ENCODE measurements around the gene CPNE6.

Gene CPNE6

GRCh38 chr14:24106672-24107271 lies 35.4 kb downstream of the CPNE6 start:
- DNase-seq: no peak

GRCh38 chr14:24108336-24108874 lies 37.0 kb downstream of the CPNE6 start:
- DNase-seq: no peak

GRCh38 chr14:24110060-24110459 lies 38.7 kb downstream of the CPNE6 start:
- DNase-seq: no peak

GRCh38 chr14:24110523-24110922 lies 39.2 kb downstream of the CPNE6 start:
- DNase-seq: no peak

GRCh38 chr14:24113379-24113800 lies 42.0 kb downstream of the CPNE6 start:
- no peak for DNase-seq

GRCh38 chr14:24113801-24114531 lies 42.6 kb downstream of the CPNE6 start:
- DNase-seq: peak; percentile 89

- peak; percentile 99 for DNase-seq
Observed at GRCh38 chr14:24114532-24115421, 43.4 kb downstream of the CPNE6 start, which contains the start of the genes DCAF11 and NRL. Gene DCAF11 (plus strand): TSS chr14:24114777. CDS start chr14:24115595, 818 bp downstream. Gene NRL (minus strand): TSS chr14:24114949. CDS start chr14:24082848, 32,101 bp downstream.

GRCh38 chr14:24115422-24116127 lies 44.2 kb downstream of the CPNE6 start:
- DNase-seq: no peak

GRCh38 chr14:24116128-24116814 lies 44.9 kb downstream of the CPNE6 start:
- no peak for DNase-seq

- no peak for DNase-seq
Observed at GRCh38 chr14:24117179-24117578, 45.8 kb downstream of the CPNE6 start.

- no peak for DNase-seq
Observed at GRCh38 chr14:24119691-24120090, 48.3 kb downstream of the CPNE6 start.

- no peak for DNase-seq
Observed at GRCh38 chr14:24121210-24121609, 49.8 kb downstream of the CPNE6 start.

GRCh38 chr14:24122416-24122815 lies 51.1 kb downstream of the CPNE6 start:
- DNase-seq: no peak

GRCh38 chr14:24122898-24123297 lies 51.5 kb downstream of the CPNE6 start:
- DNase-seq: no peak

- DNase-seq: no peak
Observed at GRCh38 chr14:24123424-24124417, 52.4 kb downstream of the CPNE6 start.

- no peak for DNase-seq
Observed at GRCh38 chr14:24126939-24127338, 55.6 kb downstream of the CPNE6 start.

- DNase-seq: no peak
Observed at GRCh38 chr14:24127673-24128072, 56.3 kb downstream of the CPNE6 start.
